Epithelial cell of esophagus (primary cell): ENCODE measurements around the gene TASOR2.

Experiments used
- DNase-seq: peaks from one replicate; pipeline ENCODE4 v3.0.0; 2010; ENCODE audit warnings: low read depth
- H3K4me3 ChIP-seq: 2 replicates; pipeline ENCODE4 v1.5.1; 2011; ENCODE audit warnings: mild to moderate bottlenecking, low read length, control low read depth
- CTCF ChIP-seq: IDR thresholded peaks from 2 replicates; pipeline ENCODE4 v1.5.1; 2011; ENCODE audit warnings: low read depth, mild to moderate bottlenecking, low read length, control low read depth, inconsistent platforms; ENCODE audit not compliant: insufficient read depth; ENCODE audit errors: missing control alignments

The TASOR2 gene

GRCh38 chr10:5684318-5684970, at the start of gene TASOR2:
Gene TASOR2 (plus strand): TSS chr10:5684838. CDS start chr10:5720643, 35,805 bp downstream.
- peak; percentile 97 for DNase-seq
- no peak for TF ChIP-seq CTCF
- peak within 1 kb of the TSS; percentile 55 for H3K4me3 ChIP-seq

- TF ChIP-seq CTCF: no peak
- H3K4me3 ChIP-seq: no peak overlapping the region
- no peak for DNase-seq
Observed at GRCh38 chr10:5634918-5635317, 49.7 kb upstream of the TASOR2 start.

- no peak for DNase-seq
- no peak overlapping the region for H3K4me3 ChIP-seq
- TF ChIP-seq CTCF: no peak
Observed at GRCh38 chr10:5638494-5638893, 46.1 kb upstream of the TASOR2 start.

GRCh38 chr10:5639066-5639465, 45.6 kb upstream of the TASOR2 start:
- TF ChIP-seq CTCF: no peak
- no peak overlapping the region for H3K4me3 ChIP-seq
- no peak for DNase-seq

GRCh38 chr10:5640036-5640435, 44.6 kb upstream of the TASOR2 start:
- no peak for TF ChIP-seq CTCF
- DNase-seq: no peak
- no peak overlapping the region for H3K4me3 ChIP-seq

GRCh38 chr10:5640501-5640900, 44.1 kb upstream of the TASOR2 start:
- TF ChIP-seq CTCF: no peak
- no peak for DNase-seq
- no peak overlapping the region for H3K4me3 ChIP-seq

- no peak overlapping the region for H3K4me3 ChIP-seq
- no peak for DNase-seq
- no peak for TF ChIP-seq CTCF
Observed at GRCh38 chr10:5641501-5641900, 43.1 kb upstream of the TASOR2 start.
